K562 (cell line): ENCODE results near the gene NFATC2.

Experiments
- CTCF ChIP-seq, 3 experiments: IDR thresholded peaks in 2 of 3; conservative IDR thresholded peaks in 1 of 3; 2 replicates each; pipeline ENCODE4 v1.5.1; 2011 to 2012; ENCODE audit warnings: low read length in 3 of 3, mild to moderate bottlenecking in 3 of 3, control low read depth in 2 of 3, improper control_type of control experiment in 1 of 3, inconsistent platforms in 1 of 3, low read depth in 1 of 3, mixed read lengths in 1 of 3, moderate library complexity in 1 of 3; ENCODE audit not compliant: insufficient read depth in 2 of 3
- POLR2A ChIP-seq: fragments of 450-650 bp; conservative IDR thresholded peaks from 2 replicates; pipeline ENCODE4 v1.6.1; 2016
- RAD51 ChIP-seq: fragments of 450-650 bp; IDR thresholded peaks from 2 replicates; pipeline ENCODE4 v1.7.1; 2016; ENCODE audit warnings: low read depth, mild to moderate bottlenecking, borderline replicate concordance
- RCOR1 ChIP-seq, 2 experiments: IDR thresholded peaks; 2 replicates each; pipeline ENCODE4 v1.6.1; 2012; ENCODE audit warnings: low read depth in 2 of 2, low read length in 2 of 2, borderline replicate concordance in 1 of 2, improper control_type of control experiment in 1 of 2
- REST ChIP-seq, 2 experiments: fragments of 450-650 bp; formaldehyde crosslinking in 1 of 2; IDR thresholded peaks; 2 replicates each; pipeline versions ENCODE4 v1.4.0 to v1.6.1; 2014 to 2020; ENCODE audit warnings: mild to moderate bottlenecking in 2 of 2, borderline replicate concordance in 1 of 2, low read depth in 1 of 2
- SRF ChIP-seq, 2 experiments: fragments of 250-450, 450-650 bp in 1 of 2; sonication (Bioruptor Pico) in 1 of 2; sonication (generic) in 1 of 2; formaldehyde crosslinking; IDR thresholded peaks; 2 replicates each; pipeline versions ENCODE4 v1.5.0 to v1.5.1; 2020 to 2022; ENCODE audit warnings: mild to moderate bottlenecking in 1 of 2, missing genetic modification reagents in 1 of 2
- TAF1 ChIP-seq: IDR thresholded peaks from 2 replicates; pipeline ENCODE4 v1.6.1; 2011; ENCODE audit warnings: mild to moderate bottlenecking, low read length, moderate library complexity; ENCODE audit not compliant: insufficient read depth, control insufficient read depth, severe bottlenecking; ENCODE audit errors: extremely low read depth
- THAP7 ChIP-seq: fragments of 250-450 bp; sonication (Bioruptor Pico); IDR thresholded peaks from 2 replicates; pipeline ENCODE4 v1.5.0; 2021
- U2AF2 ChIP-seq: fragments of 200-400 bp; formaldehyde crosslinking; optimal IDR thresholded peaks from 2 replicates; pipeline ENCODE3; 2017; ENCODE audit warnings: low read depth, mild to moderate bottlenecking, low read length
- USF2 ChIP-seq: sonication (generic); formaldehyde crosslinking; IDR thresholded peaks from 2 replicates; pipeline ENCODE4 v1.5.0; 2020; ENCODE audit warnings: missing genetic modification reagents
- ZNF263 ChIP-seq: sonication (generic); formaldehyde crosslinking; IDR thresholded peaks from 2 replicates; pipeline ENCODE4 v1.8.0; 2022; ENCODE audit warnings: mild to moderate bottlenecking, missing genetic modification reagents, borderline replicate concordance
- ZNF561 ChIP-seq: fragments of 450-650 bp; formaldehyde crosslinking; conservative IDR thresholded peaks from 2 replicates; pipeline ENCODE4 v1.4.0; 2020; ENCODE audit warnings: mild to moderate bottlenecking, moderate library complexity

GRCh38 chr20:51341581-51341980 is 200.9 kb downstream of the NFATC2 start:
- TF ChIP-seq SRF (CRISPR knock-in tag; IDR thresholded peaks at IDR 0.05) = no peak
- TF ChIP-seq U2AF2 = no peak
- TF ChIP-seq ZNF263 = no peak
- TF ChIP-seq RCOR1 (IDR thresholded peaks at IDR 0.05; ENCODE audit: borderline replicate concordance in 1 of 2, low read depth in 2 of 2, low read length in 2 of 2) = no peak
- TF ChIP-seq CTCF (IDR thresholded peaks at IDR 0.05 in 2 of 3, conservative IDR thresholded peaks at IDR 0.05 in 1 of 3; ENCODE audit: insufficient read depth in 2 of 3, low read depth in 1 of 3, low read length in 3 of 3) = no peak
- no peak for TF ChIP-seq USF2 (CRISPR knock-in tag)
- TF ChIP-seq REST (IDR thresholded peaks at IDR 0.05; ENCODE audit: borderline replicate concordance) = no peak
- TF ChIP-seq REST (CRISPR knock-in tag; IDR thresholded peaks at IDR 0.05; ENCODE audit: low read depth) = no peak
- no peak for TF ChIP-seq ZNF561
- no peak for TF ChIP-seq TAF1
- no peak for TF ChIP-seq POLR2A
- TF ChIP-seq THAP7 (CRISPR knock-in tag) = no peak
- TF ChIP-seq RAD51 = no peak
